ENCODE results near the gene BEST2. TPM values are rescaled to one million over a fixed set of nuclear protein-coding genes. Genes with fewer than 3 reads are reported as not detected.

Gene BEST2
- total RNA-seq, 1 experiment from 2014 or later, result 0.10 TPM

GRCh38 chr19:12787458-12787857, 35.9 kb downstream of the BEST2 start:
- H3K4me2 ChIP-seq (ENCODE audit: low read length), result no peak overlapping the region
- peaks cover 72 to 94% of the 10 kb centered on the region in 2 experiments for H3K4me1 ChIP-seq (ENCODE audit: control insufficient read depth in 1 of 2, insufficient read depth in 2 of 2, low read length in 2 of 2)
- intact Hi-C loops (cut with micrococcal nuclease), result no loop called here
- no peak overlapping the region for H3K4me3 ChIP-seq (replicated peaks in 1 of 2; ENCODE audit: low read depth in 1 of 2, low read length in 2 of 2)
- ChIA-PET CTCF (interaction anchor here (1.4 to 7.4 kb wide), 3 partner anchors 9 to 22 kb away, joined by 3 to 88 read pairs (median 9); partner anchors contain the start of gene HOOK2), RAD21 (ENCODE audit: low non-redundant PET in 1 of 2, low total read pairs in 2 of 2, uncharacterized antibody in 2 of 2, unreplicated experiment in 2 of 2) (no interaction called here), POLR2A (interaction anchor here (0.6 to 1.2 kb wide), 3 partner anchors 8 to 1543 kb away, joined by 3 read pairs; no protein-coding TSS in a partner anchor)
- H3K79me2 ChIP-seq (ENCODE audit: insufficient read depth, low read length), result peaks cover 11% of the 10 kb centered on the region
- no peaks in the 10 kb centered on the region for H3K27me3 ChIP-seq (ENCODE audit: insufficient read depth, low read length)
- H3K36me3 ChIP-seq (ENCODE audit: control insufficient read depth in 1 of 2, insufficient read depth in 2 of 2, low read length in 2 of 2), result no peaks in the 10 kb centered on the region
- ATAC-seq (no peak), DNase-seq (ENCODE audit: low read depth, low spot score) (no peak)
- H3K27ac ChIP-seq (ENCODE audit: low read depth, low read length), result peak overlapping the region; percentile 89
- H3K9ac ChIP-seq (ENCODE audit: low read length), result no peak overlapping the region
- no peaks in the 10 kb centered on the region for H4K20me1 ChIP-seq (ENCODE audit: insufficient read depth)
- no TSS peak for BruUV-seq (replicated peaks)
- no peak for TF ChIP-seq ELF1 (IDR thresholded peaks at IDR 0.05; ENCODE audit: borderline replicate concordance, low read depth)
- TF ChIP-seq CTCF (IDR thresholded peaks at IDR 0.05 in 2 of 3, conservative IDR thresholded peaks at IDR 0.05 in 1 of 3; ENCODE audit: borderline replicate concordance in 1 of 3, insufficient read depth in 1 of 3, low read depth in 2 of 3, low read length in 2 of 3), result no peak
- TF ChIP-seq, protein P1, sequence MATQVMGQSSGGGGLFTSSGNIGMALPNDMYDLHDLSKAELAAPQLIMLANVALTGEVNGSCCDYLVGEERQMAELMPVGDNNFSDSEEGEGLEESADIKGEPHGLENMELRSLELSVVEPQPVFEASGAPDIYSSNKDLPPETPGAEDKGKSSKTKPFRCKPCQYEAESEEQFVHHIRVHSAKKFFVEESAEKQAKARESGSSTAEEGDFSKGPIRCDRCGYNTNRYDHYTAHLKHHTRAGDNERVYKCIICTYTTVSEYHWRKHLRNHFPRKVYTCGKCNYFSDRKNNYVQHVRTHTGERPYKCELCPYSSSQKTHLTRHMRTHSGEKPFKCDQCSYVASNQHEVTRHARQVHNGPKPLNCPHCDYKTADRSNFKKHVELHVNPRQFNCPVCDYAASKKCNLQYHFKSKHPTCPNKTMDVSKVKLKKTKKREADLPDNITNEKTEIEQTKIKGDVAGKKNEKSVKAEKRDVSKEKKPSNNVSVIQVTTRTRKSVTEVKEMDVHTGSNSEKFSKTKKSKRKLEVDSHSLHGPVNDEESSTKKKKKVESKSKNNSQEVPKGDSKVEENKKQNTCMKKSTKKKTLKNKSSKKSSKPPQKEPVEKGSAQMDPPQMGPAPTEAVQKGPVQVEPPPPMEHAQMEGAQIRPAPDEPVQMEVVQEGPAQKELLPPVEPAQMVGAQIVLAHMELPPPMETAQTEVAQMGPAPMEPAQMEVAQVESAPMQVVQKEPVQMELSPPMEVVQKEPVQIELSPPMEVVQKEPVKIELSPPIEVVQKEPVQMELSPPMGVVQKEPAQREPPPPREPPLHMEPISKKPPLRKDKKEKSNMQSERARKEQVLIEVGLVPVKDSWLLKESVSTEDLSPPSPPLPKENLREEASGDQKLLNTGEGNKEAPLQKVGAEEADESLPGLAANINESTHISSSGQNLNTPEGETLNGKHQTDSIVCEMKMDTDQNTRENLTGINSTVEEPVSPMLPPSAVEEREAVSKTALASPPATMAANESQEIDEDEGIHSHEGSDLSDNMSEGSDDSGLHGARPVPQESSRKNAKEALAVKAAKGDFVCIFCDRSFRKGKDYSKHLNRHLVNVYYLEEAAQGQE (IDR thresholded peaks at IDR 0.05; ENCODE audit: low read depth), result no peak
- no peak for TF ChIP-seq EZH2phosphoT487 (IDR thresholded peaks at IDR 0.05; ENCODE audit: borderline replicate concordance)
- no peak for TF ChIP-seq EZH2 (IDR thresholded peaks at IDR 0.05)
- TF ChIP-seq ZNF274 (IDR thresholded peaks at IDR 0.05; ENCODE audit: low read depth, low read length), result no peak
- TF ChIP-seq TCF7L2 (IDR thresholded peaks at IDR 0.05; ENCODE audit: borderline replicate concordance, extremely low read depth, insufficient read depth, insufficient read length), result no peak
- TF ChIP-seq, protein P2, sequence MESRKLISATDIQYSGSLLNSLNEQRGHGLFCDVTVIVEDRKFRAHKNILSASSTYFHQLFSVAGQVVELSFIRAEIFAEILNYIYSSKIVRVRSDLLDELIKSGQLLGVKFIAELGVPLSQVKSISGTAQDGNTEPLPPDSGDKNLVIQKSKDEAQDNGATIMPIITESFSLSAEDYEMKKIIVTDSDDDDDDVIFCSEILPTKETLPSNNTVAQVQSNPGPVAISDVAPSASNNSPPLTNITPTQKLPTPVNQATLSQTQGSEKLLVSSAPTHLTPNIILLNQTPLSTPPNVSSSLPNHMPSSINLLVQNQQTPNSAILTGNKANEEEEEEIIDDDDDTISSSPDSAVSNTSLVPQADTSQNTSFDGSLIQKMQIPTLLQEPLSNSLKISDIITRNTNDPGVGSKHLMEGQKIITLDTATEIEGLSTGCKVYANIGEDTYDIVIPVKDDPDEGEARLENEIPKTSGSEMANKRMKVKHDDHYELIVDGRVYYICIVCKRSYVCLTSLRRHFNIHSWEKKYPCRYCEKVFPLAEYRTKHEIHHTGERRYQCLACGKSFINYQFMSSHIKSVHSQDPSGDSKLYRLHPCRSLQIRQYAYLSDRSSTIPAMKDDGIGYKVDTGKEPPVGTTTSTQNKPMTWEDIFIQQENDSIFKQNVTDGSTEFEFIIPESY (IDR thresholded peaks at IDR 0.05; ENCODE audit: extremely low read depth, insufficient replicate concordance, low read length), result no peak
- no peak for TF ChIP-seq POLR2AphosphoS5 (IDR thresholded peaks at IDR 0.05; ENCODE audit: low read depth, low read length)
- TF ChIP-seq, protein P3, sequence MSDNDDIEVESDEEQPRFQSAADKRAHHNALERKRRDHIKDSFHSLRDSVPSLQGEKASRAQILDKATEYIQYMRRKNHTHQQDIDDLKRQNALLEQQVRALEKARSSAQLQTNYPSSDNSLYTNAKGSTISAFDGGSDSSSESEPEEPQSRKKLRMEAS (IDR thresholded peaks at IDR 0.05), result no peak
- TF ChIP-seq CEBPB (IDR thresholded peaks at IDR 0.05; ENCODE audit: low read depth), result no peak
- no peak for TF ChIP-seq ATF3 (IDR thresholded peaks at IDR 0.05)
- no peak for TF ChIP-seq EGR1 (IDR thresholded peaks at IDR 0.05; ENCODE audit: low read depth)
- TF ChIP-seq SP1 (IDR thresholded peaks at IDR 0.05; ENCODE audit: low read depth), result no peak
- no peak for TF ChIP-seq FOSL1 (IDR thresholded peaks at IDR 0.05; ENCODE audit: low read depth)
- no peak for TF ChIP-seq CBX3 (IDR thresholded peaks at IDR 0.05; ENCODE audit: low read depth)
- no peak for TF ChIP-seq YY1 (IDR thresholded peaks at IDR 0.05; ENCODE audit: extremely low read depth, insufficient replicate concordance, low read depth, low read length)
- TF ChIP-seq ZFX (IDR thresholded peaks at IDR 0.05), result no peak
- no peak for TF ChIP-seq SRF (IDR thresholded peaks at IDR 0.05; ENCODE audit: low read depth)
- no peak for TF ChIP-seq JUND (IDR thresholded peaks at IDR 0.05)
- no peaks in the 10 kb centered on the region for H3K9me3 ChIP-seq (ENCODE audit: control insufficient read depth in 1 of 2, insufficient read depth in 1 of 2, low read depth in 1 of 2, low read length in 2 of 2)
- no peak overlapping the region for H2AFZ ChIP-seq (ENCODE audit: low read depth, low read length, poor library complexity, severe bottlenecking)
- H3K9me2 ChIP-seq (ENCODE audit: insufficient read depth), result no peaks in the 10 kb centered on the region

Measured in HCT116 (cell line).